ENCODE results near the gene CST3. TPM values are rescaled to one million over a fixed set of nuclear protein-coding genes. Genes with fewer than 3 reads are reported as not detected.
"Not testable (repeated sequence)": the region's sequence is repeated elsewhere in the genome, so short reads cannot be mapped to it uniquely, and the experiment has no call there.

The CST3 gene
- polyA plus RNA-seq, 2 donors, result 262 to 448 TPM

DNA sequence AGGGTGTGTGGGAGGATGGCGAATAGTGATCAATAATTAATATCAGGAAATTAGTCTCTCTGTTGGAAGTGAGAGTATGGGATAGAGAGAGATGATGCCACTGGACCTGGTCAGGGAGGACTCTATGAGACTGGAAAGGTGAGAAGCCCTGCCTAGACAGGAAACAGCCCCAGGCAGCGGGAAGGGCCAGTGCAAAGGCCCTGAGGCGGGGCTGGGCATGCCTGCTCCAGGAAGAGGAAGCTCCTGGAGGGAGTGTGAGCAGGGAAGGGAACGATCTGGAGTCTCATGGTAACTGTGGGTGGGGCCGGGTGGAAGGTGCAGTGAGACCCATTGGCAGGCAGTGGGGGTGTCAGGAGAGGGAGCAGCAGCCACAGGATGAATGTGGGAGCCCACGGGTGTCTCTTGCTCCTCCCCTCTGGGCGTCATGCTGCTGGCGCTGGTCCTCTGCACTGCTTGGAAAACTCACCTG lies 1.8 kb upstream of the CST3 start:
- Histone ChIP-seq H3K9me3 (ENCODE audit: control insufficient read depth in 2 of 2, insufficient read depth in 1 of 2, low read depth in 1 of 2, low read length in 1 of 2) (no peaks in the 10 kb centered on the region), H3K27me3 (ENCODE audit: control insufficient read depth in 1 of 2, insufficient read depth in 2 of 2, low read length in 2 of 2) (no peaks in the 10 kb centered on the region), H3K36me3 (ENCODE audit: control insufficient read depth in 2 of 2, insufficient read depth in 2 of 2, low read length in 1 of 2) (peaks cover 4 to 6% of the 10 kb centered on the region in 2 donors), H3K4me3 (ENCODE audit: low read depth in 1 of 2, low read length in 2 of 2) (no peak overlapping the region), H3K27ac (ENCODE audit: low read depth in 2 of 2, low read length in 1 of 2) (peak overlapping the region in 1 of 2 donors; percentile 55), H3K4me1 (ENCODE audit: control insufficient read depth in 2 of 2, insufficient read depth in 2 of 2, low read length in 1 of 2) (peaks cover 3 to 27% of the 10 kb centered on the region in 2 donors)
- 63 to 69% methylated on average over 8 of the region's 8 CpGs for WGBS, 2 donors

DNA sequence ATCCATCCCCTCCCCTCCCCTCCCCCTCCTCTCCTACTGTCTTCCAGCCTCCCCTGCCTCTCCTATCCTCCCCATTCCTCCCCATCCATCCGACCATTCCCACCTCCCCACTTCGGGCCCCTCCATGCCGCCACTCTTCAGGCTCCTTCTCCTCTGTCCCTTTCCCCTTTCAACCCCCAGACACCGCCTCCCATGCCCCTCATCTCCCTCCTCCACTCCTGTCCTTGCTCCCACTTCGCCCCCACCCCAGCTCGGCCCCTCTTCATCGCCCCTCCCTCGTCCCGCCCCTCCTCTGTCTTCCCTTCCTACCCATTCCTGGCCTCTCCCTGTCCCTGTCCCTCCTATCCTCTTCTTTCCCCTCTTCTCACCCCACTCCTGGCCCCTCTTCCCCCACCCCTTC lies 554 bp upstream of the CST3 start:
- Histone ChIP-seq H3K9me3 (ENCODE audit: control insufficient read depth in 2 of 2, insufficient read depth in 1 of 2, low read depth in 1 of 2, low read length in 1 of 2) (no peaks in the 10 kb centered on the region), H3K36me3 (ENCODE audit: control insufficient read depth in 2 of 2, insufficient read depth in 2 of 2, low read length in 1 of 2) (peaks cover 4 to 10% of the 10 kb centered on the region in 2 donors), H3K4me3 (ENCODE audit: low read depth in 1 of 2, low read length in 2 of 2) (no peak overlapping the region), H3K27me3 (ENCODE audit: control insufficient read depth in 1 of 2, insufficient read depth in 2 of 2, low read length in 2 of 2) (no peaks in the 10 kb centered on the region), H3K4me1 (ENCODE audit: control insufficient read depth in 2 of 2, insufficient read depth in 2 of 2, low read length in 1 of 2) (peaks cover 5 to 29% of the 10 kb centered on the region in 2 donors), H3K27ac (ENCODE audit: low read depth in 2 of 2, low read length in 1 of 2) (peak overlapping the region in 1 of 2 donors; percentile 45)
- WGBS, 2 donors, result 61 to 71% methylated on average over 9 of the region's 9 CpGs

DNA sequence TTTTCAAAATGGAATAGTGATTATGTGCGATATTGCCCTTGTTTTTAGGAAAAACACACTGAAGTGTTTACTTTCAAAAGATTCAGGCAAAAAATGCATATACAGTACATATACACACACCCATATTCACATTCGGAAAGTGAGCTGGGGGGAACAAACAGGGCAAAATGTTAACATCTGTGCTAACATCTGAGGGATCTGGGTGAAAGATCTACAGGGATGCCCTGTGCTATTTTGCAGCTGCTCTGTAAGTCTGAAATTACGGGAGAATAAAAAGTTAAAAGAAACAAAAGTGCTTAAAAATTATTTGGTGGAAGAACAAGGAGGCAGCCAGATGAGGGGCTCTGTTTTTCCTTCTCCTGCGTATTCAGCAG lies 860 bp downstream of the CST3 start:
- H3K36me3 ChIP-seq (ENCODE audit: control insufficient read depth in 2 of 2, insufficient read depth in 2 of 2, low read length in 1 of 2), result peaks cover 4 to 21% of the 10 kb centered on the region in 2 donors
- WGBS, 2 donors, result 18% methylated on average over 4 of the region's 4 CpGs
- H3K4me1 ChIP-seq (ENCODE audit: control insufficient read depth in 2 of 2, insufficient read depth in 2 of 2, low read length in 1 of 2), result peaks cover 5 to 26% of the 10 kb centered on the region in 2 donors
- H3K27me3 ChIP-seq (ENCODE audit: control insufficient read depth in 1 of 2, insufficient read depth in 2 of 2, low read length in 2 of 2), result no peaks in the 10 kb centered on the region
- H3K9me3 ChIP-seq (ENCODE audit: control insufficient read depth in 2 of 2, insufficient read depth in 1 of 2, low read depth in 1 of 2, low read length in 1 of 2), result no peaks in the 10 kb centered on the region
- peak overlapping the region; percentile 73 to 93 for H3K4me3 ChIP-seq (ENCODE audit: low read depth in 1 of 2, low read length in 2 of 2)
- H3K27ac ChIP-seq (ENCODE audit: low read depth in 2 of 2, low read length in 1 of 2), result peak overlapping the region; percentile 84 to 94

DNA sequence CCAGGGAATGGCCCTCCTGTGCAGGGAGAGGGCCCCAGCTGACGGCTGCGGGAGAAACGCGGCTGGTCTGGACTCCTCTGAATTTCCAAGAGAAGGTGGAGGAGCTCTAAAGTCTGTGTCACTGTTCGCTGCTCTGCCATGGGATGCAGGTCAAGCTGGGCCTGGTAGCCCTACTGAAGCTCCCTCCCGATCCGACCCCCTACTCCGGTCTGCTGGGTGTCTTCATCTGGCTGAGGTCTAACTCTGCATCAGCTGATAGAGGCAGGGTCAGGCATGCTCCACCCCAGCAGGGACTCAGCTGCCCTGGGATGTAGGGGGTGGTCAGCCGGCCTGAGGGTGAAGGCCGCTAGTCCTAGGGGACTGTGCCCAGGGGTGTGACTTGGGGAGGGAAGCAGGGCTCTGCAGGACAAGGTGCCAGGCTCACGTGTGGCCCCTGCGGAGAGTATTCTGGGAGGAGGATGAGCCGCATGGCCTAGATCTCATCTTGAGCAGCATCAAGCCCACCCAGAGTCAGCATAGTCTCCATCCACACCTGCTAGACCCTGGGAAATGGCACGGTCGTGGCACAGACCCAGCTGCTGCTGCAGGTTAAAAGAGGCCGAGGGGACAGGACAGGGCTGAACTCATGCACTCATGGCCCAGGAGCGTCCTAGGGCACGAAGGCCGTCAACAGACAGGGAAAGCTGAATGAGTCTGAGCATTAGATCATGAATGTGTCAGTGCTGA lies 1.4 kb downstream of the CST3 start:
- Histone ChIP-seq H3K27ac (ENCODE audit: low read depth in 2 of 2, low read length in 1 of 2) (peak overlapping the region; percentile 14 to 65), H3K36me3 (ENCODE audit: control insufficient read depth in 2 of 2, insufficient read depth in 2 of 2, low read length in 1 of 2) (peaks cover 4 to 21% of the 10 kb centered on the region in 2 donors), H3K4me3 (ENCODE audit: low read depth in 1 of 2, low read length in 2 of 2) (peak overlapping the region; percentile 34 to 73), H3K4me1 (ENCODE audit: control insufficient read depth in 2 of 2, insufficient read depth in 2 of 2, low read length in 1 of 2) (peaks cover 5 to 26% of the 10 kb centered on the region in 2 donors), H3K27me3 (ENCODE audit: control insufficient read depth in 1 of 2, insufficient read depth in 2 of 2, low read length in 2 of 2) (no peaks in the 10 kb centered on the region), H3K9me3 (ENCODE audit: control insufficient read depth in 2 of 2, insufficient read depth in 1 of 2, low read depth in 1 of 2, low read length in 1 of 2) (no peaks in the 10 kb centered on the region)
- WGBS, 2 donors, result 65 to 66% methylated on average over 19 of the region's 19 CpGs

DNA sequence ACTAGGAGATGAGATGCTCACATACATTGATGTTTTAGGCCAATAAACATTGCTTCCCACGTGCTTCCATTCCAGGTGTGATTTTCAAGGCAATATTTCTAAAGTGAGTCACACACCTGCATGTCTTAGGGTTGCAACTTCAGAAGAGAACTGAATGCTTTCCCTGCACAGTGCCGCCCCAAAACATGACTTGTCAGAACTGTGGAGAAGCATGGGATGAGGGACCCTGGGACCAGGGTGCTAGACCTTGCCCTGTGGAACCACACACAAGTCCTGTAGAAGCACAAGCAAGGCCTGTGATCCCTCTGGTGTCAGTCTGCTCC lies 2.0 kb downstream of the CST3 start:
- H3K27me3 ChIP-seq (ENCODE audit: control insufficient read depth in 1 of 2, insufficient read depth in 2 of 2, low read length in 2 of 2); H3K9me3 ChIP-seq (ENCODE audit: control insufficient read depth in 2 of 2, insufficient read depth in 1 of 2, low read depth in 1 of 2, low read length in 1 of 2): not testable (repeated sequence)
- peaks cover 4 to 21% of the 10 kb centered on the region in 2 donors for H3K36me3 ChIP-seq (ENCODE audit: control insufficient read depth in 2 of 2, insufficient read depth in 2 of 2, low read length in 1 of 2)
- WGBS, 2 donors, result 40 to 44% methylated on average over 1 of the region's 2 CpGs
- peak overlapping the region in 1 of 2 donors; percentile 73 for H3K4me3 ChIP-seq (ENCODE audit: low read depth in 1 of 2, low read length in 2 of 2)
- H3K27ac ChIP-seq (ENCODE audit: low read depth in 2 of 2, low read length in 1 of 2), result peak overlapping the region; percentile 14 to 65
- H3K4me1 ChIP-seq (ENCODE audit: control insufficient read depth in 2 of 2, insufficient read depth in 2 of 2, low read length in 1 of 2), result peaks cover 5 to 26% of the 10 kb centered on the region in 2 donors

DNA sequence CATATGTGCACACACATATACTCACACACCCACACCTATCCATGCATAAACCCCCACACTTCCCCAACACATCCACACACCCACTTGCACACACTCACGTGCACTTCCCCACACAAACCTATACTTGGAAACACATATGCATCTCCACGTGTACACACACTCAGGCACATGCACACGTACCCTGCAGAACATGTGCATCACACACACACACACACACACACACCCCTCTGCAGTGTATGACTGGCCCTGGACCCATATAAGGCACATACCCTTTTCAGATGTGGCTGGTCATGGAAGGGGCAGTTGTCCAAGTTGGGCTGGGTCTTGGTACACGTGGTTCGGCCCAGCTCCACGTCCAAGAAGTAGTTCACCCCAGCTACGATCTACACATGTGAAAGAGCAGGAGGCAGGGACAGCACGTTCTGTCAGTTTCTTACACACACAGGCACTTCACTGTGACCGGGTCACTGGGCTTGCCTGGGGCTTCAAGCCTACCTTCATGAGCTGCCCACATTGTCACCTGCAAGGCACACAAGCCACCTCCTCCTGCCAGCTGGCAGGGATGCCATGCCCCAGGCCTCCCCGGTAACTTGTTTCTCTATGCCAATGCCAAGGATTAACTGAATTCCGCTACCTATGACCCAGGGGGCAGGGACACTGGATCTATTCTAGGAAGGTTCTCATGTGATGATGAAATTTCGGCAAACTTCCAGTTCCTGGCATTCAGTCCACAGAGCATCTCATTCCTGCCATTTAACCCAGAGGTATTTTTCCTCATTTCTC lies 2.6 kb downstream of the CST3 start:
- 36 to 56% methylated on average over 12 of the region's 12 CpGs for WGBS, 2 donors
- Histone ChIP-seq H3K4me3 (ENCODE audit: low read depth in 1 of 2, low read length in 2 of 2) (peak overlapping the region in 1 of 2 donors; percentile 17), H3K27ac (ENCODE audit: low read depth in 2 of 2, low read length in 1 of 2) (peak overlapping the region in 1 of 2 donors; percentile 62), H3K27me3 (ENCODE audit: control insufficient read depth in 1 of 2, insufficient read depth in 2 of 2, low read length in 2 of 2) (no peaks in the 10 kb centered on the region), H3K36me3 (ENCODE audit: control insufficient read depth in 2 of 2, insufficient read depth in 2 of 2, low read length in 1 of 2) (peaks cover 4 to 21% of the 10 kb centered on the region in 2 donors), H3K4me1 (ENCODE audit: control insufficient read depth in 2 of 2, insufficient read depth in 2 of 2, low read length in 1 of 2) (peaks cover 6 to 30% of the 10 kb centered on the region in 2 donors), H3K9me3 (ENCODE audit: control insufficient read depth in 2 of 2, insufficient read depth in 1 of 2, low read depth in 1 of 2, low read length in 1 of 2) (no peaks in the 10 kb centered on the region)

DNA sequence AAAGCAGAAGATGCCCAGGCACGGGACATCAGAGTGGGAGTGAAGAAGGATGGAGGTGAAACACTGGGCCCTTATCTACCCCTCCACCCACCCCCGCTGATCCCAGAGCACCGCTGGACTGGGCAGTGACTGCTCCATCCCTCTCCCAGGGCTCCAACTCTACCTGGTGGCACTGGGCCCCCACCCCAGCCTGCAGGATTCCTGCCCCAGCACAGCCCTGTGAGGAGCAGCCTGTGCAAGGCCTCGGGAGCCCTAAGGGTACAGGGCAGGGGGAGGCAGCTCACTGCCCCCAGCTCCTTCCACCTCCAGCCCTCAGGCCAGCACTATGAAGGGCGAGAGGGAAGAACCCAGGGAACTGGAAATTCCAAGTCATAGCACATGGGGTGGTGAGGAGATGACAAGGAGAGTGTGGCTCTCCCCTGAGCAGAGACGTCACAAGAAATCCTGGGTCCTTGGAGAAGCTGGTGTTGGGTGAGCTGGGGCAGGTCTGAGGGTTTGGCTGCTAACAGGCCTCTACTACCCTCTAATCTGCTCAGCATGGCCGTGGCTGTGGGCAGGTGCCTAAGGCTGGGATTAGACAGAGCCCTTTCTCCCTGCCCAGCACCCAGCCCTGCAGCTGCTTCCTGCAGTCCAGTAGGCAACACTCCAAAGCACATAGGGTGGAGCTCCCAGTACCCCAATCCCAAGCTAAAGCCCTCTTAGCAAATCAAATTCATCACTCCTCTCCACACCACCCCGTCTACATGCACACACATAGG lies 3.5 kb downstream of the CST3 start:
- Histone ChIP-seq H3K9me3 (ENCODE audit: control insufficient read depth in 2 of 2, insufficient read depth in 1 of 2, low read depth in 1 of 2, low read length in 1 of 2) (no peaks in the 10 kb centered on the region), H3K4me1 (ENCODE audit: control insufficient read depth in 2 of 2, insufficient read depth in 2 of 2, low read length in 1 of 2) (peaks cover 8 to 30% of the 10 kb centered on the region in 2 donors), H3K36me3 (ENCODE audit: control insufficient read depth in 2 of 2, insufficient read depth in 2 of 2, low read length in 1 of 2) (peaks cover 4 to 21% of the 10 kb centered on the region in 2 donors), H3K4me3 (ENCODE audit: low read depth in 1 of 2, low read length in 2 of 2) (no peak overlapping the region), H3K27ac (ENCODE audit: low read depth in 2 of 2, low read length in 1 of 2) (no peak overlapping the region), H3K27me3 (ENCODE audit: control insufficient read depth in 1 of 2, insufficient read depth in 2 of 2, low read length in 2 of 2) (no peaks in the 10 kb centered on the region)
- WGBS, 2 donors, result 72% methylated on average over 8 of the region's 8 CpGs

DNA sequence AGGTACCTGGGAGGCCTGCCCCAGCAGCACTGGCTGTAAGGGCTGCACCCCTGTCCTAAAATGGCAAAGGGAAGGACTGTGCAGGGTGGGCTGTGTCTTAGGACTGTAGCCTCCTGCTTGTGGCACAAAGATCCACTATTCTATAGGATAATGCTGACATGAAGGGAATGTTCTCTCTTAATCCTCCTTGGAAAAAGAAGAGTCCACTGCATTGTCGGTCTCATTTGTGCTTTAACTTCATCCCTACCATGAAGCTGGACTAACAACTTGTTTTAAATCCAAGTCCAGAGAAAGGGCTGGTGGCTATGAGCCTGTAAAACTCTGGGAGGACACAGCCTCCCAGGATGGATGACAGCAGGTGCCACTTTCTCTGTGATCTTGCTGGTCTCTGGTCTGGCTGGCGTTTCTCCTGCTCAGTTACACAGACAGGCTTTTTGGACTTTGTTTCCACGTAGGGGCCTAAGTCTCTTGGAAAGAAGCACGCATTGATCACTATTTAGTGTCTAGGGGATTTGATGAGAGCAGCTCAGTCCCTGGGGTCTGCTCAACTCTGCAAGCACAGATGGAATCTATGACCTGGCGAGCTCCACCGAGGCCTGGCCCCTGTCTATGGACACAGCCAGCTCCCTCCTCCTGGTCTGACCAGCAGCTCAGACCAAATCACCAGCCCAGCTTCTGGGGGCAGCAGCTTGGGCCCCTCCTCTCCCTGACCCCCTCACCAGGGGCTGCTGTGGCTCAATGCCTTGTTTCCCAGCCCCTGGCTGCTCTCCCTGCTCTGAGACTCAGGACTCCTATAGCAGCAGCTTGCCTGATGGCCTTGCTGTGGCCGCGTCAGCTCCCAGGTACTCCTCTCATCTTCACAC lies 4.8 kb downstream of the CST3 start:
- H3K4me1 ChIP-seq (ENCODE audit: control insufficient read depth in 2 of 2, insufficient read depth in 2 of 2, low read length in 1 of 2), result peaks cover 11 to 30% of the 10 kb centered on the region in 2 donors
- H3K27ac ChIP-seq (ENCODE audit: low read depth in 2 of 2, low read length in 1 of 2), result no peak overlapping the region
- H3K36me3 ChIP-seq (ENCODE audit: control insufficient read depth in 2 of 2, insufficient read depth in 2 of 2, low read length in 1 of 2), result peaks cover 4 to 21% of the 10 kb centered on the region in 2 donors
- H3K27me3 ChIP-seq (ENCODE audit: control insufficient read depth in 1 of 2, insufficient read depth in 2 of 2, low read length in 2 of 2), result no peaks in the 10 kb centered on the region
- no peaks in the 10 kb centered on the region for H3K9me3 ChIP-seq (ENCODE audit: control insufficient read depth in 2 of 2, insufficient read depth in 1 of 2, low read depth in 1 of 2, low read length in 1 of 2)
- H3K4me3 ChIP-seq (ENCODE audit: low read depth in 1 of 2, low read length in 2 of 2), result no peak overlapping the region
- WGBS, 2 donors, result 72 to 73% methylated on average over 8 of the region's 8 CpGs
